T-cell (primary cell): ENCODE results near the gene NUP37. TPM values are rescaled to one million over a fixed set of nuclear protein-coding genes. Genes with fewer than 3 reads are reported as not detected.

Experiments
- ATAC-seq, 4 experiments: fragments of 200-7000 bp in 3 of 4; fragments of 150-1000 bp in 1 of 4; cut with Tn5 transposase; replicated peaks in 1 of 4; 1 replicate in 3 of 4; 2 replicates in 1 of 4; pipeline ENCODE4 v1.10.0; 2021; ENCODE audit warnings: moderate library complexity in 3 of 4, mild to moderate bottlenecking in 2 of 4, moderate number of reproducible peaks in 1 of 4
- CTCF ChIA-PET, 2 donors: fragments of 300-600 bp; sonication (Branson Sonifier 250); formaldehyde crosslinking; loops; one replicate each; lab custom pipeline; 2022; ENCODE audit warnings: antibody characterized with exemption in 2 of 2; lab: Charles Lee
- POLR2A ChIA-PET, 2 donors: fragments of 300-600 bp; sonication (Branson Sonifier 250); formaldehyde crosslinking; loops; one replicate each; lab custom pipeline; 2022; ENCODE audit warnings: antibody characterized with exemption in 2 of 2; lab: Charles Lee
- DNase-seq, 35 experiments: peaks; one replicate each; pipeline versions ENCODE4 v3.0.0 to v3.0.0-alpha.2; 2013 to 2023
- H3K27ac ChIP-seq: one replicate; pipeline ENCODE4 v1.5.1; 2013; ENCODE audit warnings: low read length
- H3K27me3 ChIP-seq, 2 experiments: replicated peaks in 1 of 2; 1 replicate in 1 of 2; 2 replicates in 1 of 2; pipeline versions ENCODE4 v1.6.1 to v1.7.0; 2013; ENCODE audit warnings: low read length in 1 of 2, mixed read lengths in 1 of 2; ENCODE audit not compliant: control insufficient read depth in 2 of 2, insufficient read depth in 2 of 2; ENCODE audit errors: extremely low read depth in 1 of 2
- H3K36me3 ChIP-seq, 2 donors: 1 replicate in 1 of 2; 2 replicates in 1 of 2; pipeline versions ENCODE4 v1.6.1 to v1.7.0; 2013; ENCODE audit warnings: low read length in 1 of 2; ENCODE audit not compliant: control insufficient read depth in 2 of 2, insufficient read depth in 1 of 2; ENCODE audit errors: extremely low read depth in 1 of 2
- H3K4me1 ChIP-seq, 2 experiments: 1 replicate in 1 of 2; 2 replicates in 1 of 2; pipeline versions ENCODE4 v1.6.1 to v1.7.0; 2013; ENCODE audit warnings: low read length in 2 of 2, mixed read lengths in 1 of 2; ENCODE audit not compliant: insufficient read depth in 2 of 2, control insufficient read depth in 1 of 2; ENCODE audit errors: extremely low read depth in 1 of 2
- H3K4me3 ChIP-seq, 2 donors: 1 replicate in 1 of 2; 2 replicates in 1 of 2; pipeline versions ENCODE4 v1.5.1 to v1.7.0; 2013; ENCODE audit warnings: mild to moderate bottlenecking in 2 of 2, low read length in 1 of 2, moderate library complexity in 1 of 2; ENCODE audit not compliant: control insufficient read depth in 1 of 2; ENCODE audit errors: extremely low read depth in 1 of 2
- H3K9me3 ChIP-seq: 2 replicates; pipeline ENCODE4 v1.7.0; 2013
- H3K27ac Mint-ChIP-seq, 2 donors: one replicate each; pipeline ENCODE4 v1.8.0; 2020 to 2021; ENCODE audit warnings: mild to moderate bottlenecking in 2 of 2, mixed read lengths in 2 of 2
- H3K27me3 Mint-ChIP-seq, 2 donors: one replicate each; pipeline ENCODE4 v1.8.0; 2021 to 2022; ENCODE audit warnings: mixed read lengths in 2 of 2
- H3K36me3 Mint-ChIP-seq: one replicate; pipeline ENCODE4 v1.8.0; 2021; ENCODE audit warnings: mixed read lengths
- H3K4me1 Mint-ChIP-seq, 3 donors: one replicate each; pipeline ENCODE4 v1.8.0; 2020 to 2022; ENCODE audit warnings: mixed read lengths in 3 of 3, mild to moderate bottlenecking in 1 of 3
- H3K4me3 Mint-ChIP-seq, 3 donors: one replicate each; pipeline ENCODE4 v1.8.0; 2020 to 2022; ENCODE audit warnings: mild to moderate bottlenecking in 3 of 3, mixed read lengths in 3 of 3, moderate library complexity in 3 of 3
- H3K9me3 Mint-ChIP-seq, 3 donors: one replicate each; pipeline ENCODE4 v1.8.0; 2020 to 2022; ENCODE audit warnings: mixed read lengths in 3 of 3
- WGBS: methylation state at CpG from one replicate; pipeline ENCODE4 v1.1.5; 2013; ENCODE audit warnings: missing lambda C conversion rate; ENCODE audit not compliant: insufficient coverage; 5-methylcytosine and 5-hydroxymethylcytosine counted together
- total RNA-seq, 35 experiments: library from RNA in 6 of 35; stranded (reverse) in 6 of 35; fragments of 120-200 nt in 1 of 35; gene quantifications; one replicate each; pipeline versions ENCODE4 v1.2.1 to v1.2.4 and lab custom pipeline; 2013 to 2026

The NUP37 gene
- total RNA-seq, 5 donors from 2014 or later (not counting 1 experiment from before 2014, with no cell fraction given): 11.1 to 21.1 (median 18.6) TPM

GRCh38 chr12:102061560-102062418 is 58.1 kb downstream of the NUP37 start, which contains the start of gene WASHC3:
WASHC3 (minus strand) TSS chr12:102061991; CDS start chr12:102061962, 29 bp downstream.
- Histone ChIP-seq H3K36me3 (peaks cover 0 to 7% of the 10 kb centered on the region in 2 donors), H3K4me3 (peak within 1 kb of the TSS; percentile 80 to 82), H3K4me1 (peaks cover 4 to 14% of the 10 kb centered on the region in 2 experiments), H3K9me3 (no peaks in the 10 kb centered on the region), H3K27ac (peak within 1 kb of the TSS; percentile 90), H3K27me3 (no peaks in the 10 kb centered on the region)
- DNase-seq: peak; percentile 89 to 98 (median 95)
- H3K9me3 Mint-ChIP-seq: no peaks in the 10 kb centered on the region
- 2% methylated on average over 25 of the region's 44 CpGs for WGBS
- peak; percentile 93 to 96 (median 95) for ATAC-seq
- H3K27me3 Mint-ChIP-seq: peaks cover 1 to 6% of the 10 kb centered on the region in 2 donors
- H3K36me3 Mint-ChIP-seq: peaks cover 22% of the 10 kb centered on the region
- H3K4me1 Mint-ChIP-seq: peaks cover 29 to 48% (median 48%) of the 10 kb centered on the region in 3 donors
- ChIA-PET CTCF (interaction anchor here in 1 of 2 donors (1.2 to 1.3 kb wide), 2 partner anchors 34 to 223 kb away, joined by 3 to 5 read pairs; no protein-coding TSS in a partner anchor), POLR2A (interaction anchor here in 1 of 2 donors (0.5 to 1.8 kb wide), 3 partner anchors 60 to 235 kb away, joined by 6 to 9 read pairs (median 7); no protein-coding TSS in a partner anchor)
- peak within 1 kb of the TSS; percentile 90 to 96 (median 92) for H3K4me3 Mint-ChIP-seq
- H3K27ac Mint-ChIP-seq: peak within 1 kb of the TSS; percentile 97 to 99

- peak overlapping the region; percentile 90 for H3K27ac ChIP-seq
- peak overlapping the region; percentile 90 to 96 (median 92) for H3K4me3 Mint-ChIP-seq
- H3K4me1 Mint-ChIP-seq: peaks cover 35 to 55% (median 54%) of the 10 kb centered on the region in 3 donors
- peak in 19 of 35 experiments; percentile 4 to 67 (median 18) for DNase-seq
- no peaks in the 10 kb centered on the region for H3K9me3 Mint-ChIP-seq
- H3K36me3 Mint-ChIP-seq: peaks cover 29% of the 10 kb centered on the region
- H3K4me1 ChIP-seq: peaks cover 4 to 14% of the 10 kb centered on the region in 2 experiments
- ATAC-seq: peak in 3 of 4 experiments; percentile 3 to 38 (median 10)
- H3K27me3 Mint-ChIP-seq: peaks cover 1 to 6% of the 10 kb centered on the region in 2 donors
- peaks cover 0 to 10% of the 10 kb centered on the region in 2 donors for H3K36me3 ChIP-seq
- H3K4me3 ChIP-seq: peak overlapping the region; percentile 80 to 82
- 5% methylated on average over 4 of the region's 9 CpGs for WGBS
- peak overlapping the region; percentile 97 to 99 for H3K27ac Mint-ChIP-seq
- POLR2A ChIA-PET: interaction anchor here in 1 of 2 donors (1.1 to 1.8 kb wide), 2 partner anchors 61 to 62 kb away, joined by 6 to 7 read pairs; no protein-coding TSS in a partner anchor
- CTCF ChIA-PET: interaction anchor here (0.6 to 1.3 kb wide), 3 partner anchors 35 to 299 kb away, joined by 3 to 5 read pairs (median 4); no protein-coding TSS in a partner anchor
- no peaks in the 10 kb centered on the region for H3K9me3 ChIP-seq
- H3K27me3 ChIP-seq: no peaks in the 10 kb centered on the region
These were observed 58.8 kb downstream of the NUP37 start for GRCh38 chr12:102061096-102061559.

- Mint-ChIP-seq H3K9me3 (no peaks in the 10 kb centered on the region), H3K4me1 (peaks cover 44 to 65% (median 64%) of the 10 kb centered on the region in 3 donors), H3K36me3 (peaks cover 45% of the 10 kb centered on the region), H3K4me3 (peak overlapping the region in 2 of 3 donors; percentile 9 to 44), H3K27ac (peak overlapping the region; percentile 76 to 79), H3K27me3 (peaks cover under 1 to 1% of the 10 kb centered on the region in 2 donors)
- H3K9me3 ChIP-seq: no peaks in the 10 kb centered on the region
- H3K27me3 ChIP-seq: no peaks in the 10 kb centered on the region
- no peak overlapping the region for H3K4me3 ChIP-seq
- peaks cover 0 to 17% of the 10 kb centered on the region in 2 donors for H3K36me3 ChIP-seq
- peak in 3 of 4 experiments; percentile 42 to 49 (median 43) for ATAC-seq
- peak in 1 of 35 experiments; percentile 32 for DNase-seq
- H3K27ac ChIP-seq: peak overlapping the region; percentile 0
- peaks cover 4 to 14% of the 10 kb centered on the region in 2 experiments for H3K4me1 ChIP-seq
- CTCF ChIA-PET: interaction anchor here (0.6 to 0.9 kb wide), 2 partner anchors 12 to 221 kb away, joined by 3 read pairs; no protein-coding TSS in a partner anchor
- POLR2A ChIA-PET: interaction anchor here in 1 of 2 donors (0.6 kb wide), 2 partner anchors 25 to 175 kb away, joined by 3 to 6 read pairs; no protein-coding TSS in a partner anchor
These were observed 60.6 kb downstream of the NUP37 start for GRCh38 chr12:102059343-102059742.

DNA sequence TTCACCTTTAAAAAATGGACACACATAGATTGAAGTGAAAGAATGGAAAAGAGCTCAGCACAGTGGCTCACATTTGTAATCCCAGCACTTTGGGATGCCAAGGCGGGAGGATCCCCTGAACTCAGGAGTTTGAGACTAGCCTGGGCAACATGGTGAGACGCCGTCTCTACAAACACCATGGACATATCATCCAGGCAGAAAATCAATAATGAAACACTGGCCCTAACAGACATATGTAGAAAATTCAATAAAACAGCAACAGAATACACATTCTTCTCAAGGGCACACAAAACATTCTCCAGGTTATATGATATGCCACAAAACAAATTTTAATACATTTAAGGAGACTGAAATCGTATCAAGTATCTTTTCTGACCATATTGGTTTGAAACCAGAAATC is 65.6 kb downstream of the NUP37 start:
- Mint-ChIP-seq H3K9me3 (no peaks in the 10 kb centered on the region), H3K27ac (no peak overlapping the region), H3K27me3 (no peaks in the 10 kb centered on the region), H3K36me3 (peaks cover 69% of the 10 kb centered on the region), H3K4me3 (no peak overlapping the region), H3K4me1 (peaks cover 58 to 64% (median 64%) of the 10 kb centered on the region in 3 donors)
- no peaks in the 10 kb centered on the region for H3K9me3 ChIP-seq
- 96% methylated on average over 3 of the region's 4 CpGs for WGBS
- DNase-seq (no peak), ATAC-seq (no peak)
- no peak overlapping the region for H3K4me3 ChIP-seq
- H3K27me3 ChIP-seq: no peaks in the 10 kb centered on the region
- H3K27ac ChIP-seq: no peak overlapping the region
- CTCF ChIA-PET: no interaction called here
- peaks cover 0 to 7% of the 10 kb centered on the region in 2 experiments for H3K4me1 ChIP-seq
- peaks cover 11 to 44% of the 10 kb centered on the region in 2 donors for H3K36me3 ChIP-seq
- POLR2A ChIA-PET: interaction anchor here in 1 of 2 donors (0.6 kb wide), 1 partner anchor 43 kb away, joined by 6 read pairs; no protein-coding TSS in a partner anchor

DNA sequence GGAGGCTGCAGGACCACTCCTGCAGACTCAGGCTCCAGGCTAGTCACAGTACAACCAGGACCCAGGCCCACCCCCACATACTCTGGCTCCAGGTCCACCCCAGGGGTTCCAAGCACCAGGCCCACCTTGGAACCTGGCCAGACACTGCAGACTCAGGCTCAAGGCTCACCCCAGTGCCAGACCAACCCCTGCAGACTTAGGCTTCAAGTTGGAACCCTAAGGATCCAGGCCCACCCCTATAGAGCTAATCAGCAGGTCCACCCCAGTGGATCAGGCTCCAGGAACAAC is 66.9 kb downstream of the NUP37 start:
- ChIA-PET CTCF (interaction anchor here in 1 of 2 donors (0.6 kb wide), 2 partner anchors 239 to 275 kb away, joined by 4 to 5 read pairs; no protein-coding TSS in a partner anchor), POLR2A (no interaction called here)
- Histone ChIP-seq H3K36me3 (peaks cover 11 to 53% of the 10 kb centered on the region in 2 donors), H3K27ac (no peak overlapping the region), H3K4me1 (peaks cover 0 to 7% of the 10 kb centered on the region in 2 experiments), H3K27me3 (no peaks in the 10 kb centered on the region), H3K9me3 (no peaks in the 10 kb centered on the region), H3K4me3 (no peak overlapping the region)
- Mint-ChIP-seq H3K4me3 (no peak overlapping the region), H3K4me1 (peaks cover 48 to 53% (median 52%) of the 10 kb centered on the region in 3 donors), H3K27me3 (no peaks in the 10 kb centered on the region), H3K9me3 (no peaks in the 10 kb centered on the region), H3K27ac (no peak overlapping the region), H3K36me3 (peaks cover 63% of the 10 kb centered on the region)
- ATAC-seq (no peak), DNase-seq (no peak)
